ENCODE measurements around the gene DYNC2H1.
"Not testable (repeated sequence)": the region's sequence is repeated elsewhere in the genome, so short reads cannot be mapped to it uniquely, and the experiment has no call there.

Gene DYNC2H1

GRCh38 chr11:103141986-103142385, 32.8 kb downstream of the DYNC2H1 start:
- not testable (repeated sequence) for DNase-seq (ENCODE audit: low read depth, low spot score)

GRCh38 chr11:103147627-103148026, 38.4 kb downstream of the DYNC2H1 start:
- DNase-seq (ENCODE audit: low read depth, low spot score): no peak

- DNase-seq (ENCODE audit: low read depth, low spot score): no peak
These were observed 48.3 kb downstream of the DYNC2H1 start for GRCh38 chr11:103157542-103157941.

GRCh38 chr11:103164093-103164796, 55.0 kb downstream of the DYNC2H1 start:
- DNase-seq (ENCODE audit: low read depth, low spot score): no peak

- no peak for DNase-seq (ENCODE audit: low read depth, low spot score)
These were observed 57.9 kb downstream of the DYNC2H1 start for GRCh38 chr11:103167166-103167565.

- no peak for DNase-seq (ENCODE audit: low read depth, low spot score)
These were observed 61.6 kb downstream of the DYNC2H1 start for GRCh38 chr11:103170865-103171264.

GRCh38 chr11:103175461-103176129, 66.4 kb downstream of the DYNC2H1 start:
- DNase-seq (ENCODE audit: low read depth, low spot score): no peak

GRCh38 chr11:103183981-103184611, 74.9 kb downstream of the DYNC2H1 start:
- no peak for DNase-seq (ENCODE audit: low read depth, low spot score)

- DNase-seq (ENCODE audit: low read depth, low spot score): no peak
These were observed 92.9 kb downstream of the DYNC2H1 start for GRCh38 chr11:103202048-103202651.

GRCh38 chr11:103210543-103210942, 101.3 kb downstream of the DYNC2H1 start:
- DNase-seq (ENCODE audit: low read depth, low spot score): no peak

GRCh38 chr11:103215812-103216211, 106.6 kb downstream of the DYNC2H1 start:
- no peak for DNase-seq (ENCODE audit: low read depth, low spot score)

GRCh38 chr11:103220133-103220532, 110.9 kb downstream of the DYNC2H1 start:
- no peak for DNase-seq (ENCODE audit: low read depth, low spot score)

- DNase-seq (ENCODE audit: low read depth, low spot score): no peak
These were observed 113.6 kb downstream of the DYNC2H1 start for GRCh38 chr11:103222806-103223205.

GRCh38 chr11:103228807-103229206, 119.6 kb downstream of the DYNC2H1 start:
- no peak for DNase-seq (ENCODE audit: low read depth, low spot score)

GRCh38 chr11:103234974-103235373, 125.7 kb downstream of the DYNC2H1 start:
- no peak for DNase-seq (ENCODE audit: low read depth, low spot score)

GRCh38 chr11:103241574-103241973, 132.3 kb downstream of the DYNC2H1 start:
- DNase-seq (ENCODE audit: low read depth, low spot score): no peak

GRCh38 chr11:103254123-103254522, 144.9 kb downstream of the DYNC2H1 start:
- DNase-seq (ENCODE audit: low read depth, low spot score): no peak

- no peak for DNase-seq (ENCODE audit: low read depth, low spot score)
These were observed 148.1 kb downstream of the DYNC2H1 start for GRCh38 chr11:103257360-103257759.

GRCh38 chr11:103266167-103266831, 157.1 kb downstream of the DYNC2H1 start:
- DNase-seq (ENCODE audit: low read depth, low spot score): no peak

- no peak for DNase-seq (ENCODE audit: low read depth, low spot score)
These were observed 163.7 kb downstream of the DYNC2H1 start for GRCh38 chr11:103272876-103273275.

GRCh38 chr11:103274025-103274424, 164.8 kb downstream of the DYNC2H1 start:
- DNase-seq (ENCODE audit: low read depth, low spot score): no peak

GRCh38 chr11:103279821-103280220, 170.6 kb downstream of the DYNC2H1 start:
- DNase-seq (ENCODE audit: low read depth, low spot score): no peak

Measured in brain pericyte (primary cell).